Peyer's patch (tissue), 4 donors: Measurements from ENCODE around the gene PPM1E.

Source experiments
- POLR2A ChIP-seq, 2 donors: fragments of 450-650 bp; IDR thresholded peaks; one replicate each; pipeline ENCODE4 v1.5.1; 2017; ENCODE audit warnings: antibody characterized with exemption in 2 of 2, mild to moderate bottlenecking in 2 of 2, moderate library complexity in 2 of 2
- TF ChIP-seq, protein P1 (sequence below), 6 experiments: fragments of 450-650 bp in 4 of 6; fragments of 200-600 bp in 2 of 6; sonication (generic) in 1 of 6; IDR thresholded peaks; one replicate each; pipeline ENCODE4 v1.5.1; 2017 to 2019; ENCODE audit warnings: antibody characterized with exemption in 6 of 6, mild to moderate bottlenecking in 3 of 6, moderate library complexity in 1 of 6

DNA sequence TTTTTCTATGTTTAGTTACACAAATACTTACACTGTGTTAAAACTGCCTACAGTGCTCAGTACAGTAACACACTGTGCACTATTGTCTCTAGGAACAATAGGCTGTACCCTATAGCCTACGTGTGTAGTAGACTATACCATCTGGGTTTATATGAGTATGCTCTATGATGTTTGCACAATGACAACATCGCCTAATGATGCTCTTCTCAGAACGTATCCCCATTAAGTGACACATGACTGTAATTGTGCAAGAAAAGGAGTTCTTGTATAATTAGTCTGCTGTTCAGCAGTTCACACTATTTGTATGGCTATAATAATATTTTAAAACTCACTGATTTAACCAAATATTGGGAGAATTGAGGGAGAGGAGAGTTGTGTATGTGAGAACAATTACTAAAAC is 177.3 kb downstream of the PPM1E start:
- TF ChIP-seq, protein P1, sequence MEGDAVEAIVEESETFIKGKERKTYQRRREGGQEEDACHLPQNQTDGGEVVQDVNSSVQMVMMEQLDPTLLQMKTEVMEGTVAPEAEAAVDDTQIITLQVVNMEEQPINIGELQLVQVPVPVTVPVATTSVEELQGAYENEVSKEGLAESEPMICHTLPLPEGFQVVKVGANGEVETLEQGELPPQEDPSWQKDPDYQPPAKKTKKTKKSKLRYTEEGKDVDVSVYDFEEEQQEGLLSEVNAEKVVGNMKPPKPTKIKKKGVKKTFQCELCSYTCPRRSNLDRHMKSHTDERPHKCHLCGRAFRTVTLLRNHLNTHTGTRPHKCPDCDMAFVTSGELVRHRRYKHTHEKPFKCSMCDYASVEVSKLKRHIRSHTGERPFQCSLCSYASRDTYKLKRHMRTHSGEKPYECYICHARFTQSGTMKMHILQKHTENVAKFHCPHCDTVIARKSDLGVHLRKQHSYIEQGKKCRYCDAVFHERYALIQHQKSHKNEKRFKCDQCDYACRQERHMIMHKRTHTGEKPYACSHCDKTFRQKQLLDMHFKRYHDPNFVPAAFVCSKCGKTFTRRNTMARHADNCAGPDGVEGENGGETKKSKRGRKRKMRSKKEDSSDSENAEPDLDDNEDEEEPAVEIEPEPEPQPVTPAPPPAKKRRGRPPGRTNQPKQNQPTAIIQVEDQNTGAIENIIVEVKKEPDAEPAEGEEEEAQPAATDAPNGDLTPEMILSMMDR (IDR thresholded peaks at IDR 0.05), result no peak
- TF ChIP-seq POLR2A (IDR thresholded peaks at IDR 0.05), result no peak
